Measurements from ENCODE around the gene MAPRE2.

Gene MAPRE2

DNA sequence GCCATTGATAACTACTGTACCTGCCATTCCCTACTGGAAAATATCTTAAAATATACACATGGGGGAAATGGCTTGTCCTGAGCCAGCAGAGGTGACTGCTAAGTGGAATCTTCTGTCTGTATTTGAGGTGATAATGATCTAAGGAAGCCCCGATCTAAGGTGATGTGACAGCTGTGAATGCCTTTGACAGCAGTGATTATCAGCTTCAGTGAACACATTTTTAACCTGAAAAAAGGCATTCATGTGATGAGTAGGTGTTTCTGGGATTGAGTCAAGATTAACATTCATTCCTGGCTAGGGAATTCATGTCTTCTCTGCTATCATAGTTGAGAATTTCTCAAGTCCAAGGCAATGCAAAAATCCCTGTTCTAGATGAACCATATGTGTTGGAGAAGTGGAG is 9.1 kb upstream of the MAPRE2 start:
- TF ChIP-seq CTCF (IDR thresholded peaks at IDR 0.05; ENCODE audit: extremely low read depth, missing control alignments) = no peak
- DNase-seq (ENCODE audit: low spot score) = no peak

- no peak for TF ChIP-seq CTCF (IDR thresholded peaks at IDR 0.05; ENCODE audit: extremely low read depth, missing control alignments)
- DNase-seq (ENCODE audit: low spot score) = no peak
Measured at GRCh38 chr18:35038029-35038428, 3.2 kb upstream of the MAPRE2 start.

DNA sequence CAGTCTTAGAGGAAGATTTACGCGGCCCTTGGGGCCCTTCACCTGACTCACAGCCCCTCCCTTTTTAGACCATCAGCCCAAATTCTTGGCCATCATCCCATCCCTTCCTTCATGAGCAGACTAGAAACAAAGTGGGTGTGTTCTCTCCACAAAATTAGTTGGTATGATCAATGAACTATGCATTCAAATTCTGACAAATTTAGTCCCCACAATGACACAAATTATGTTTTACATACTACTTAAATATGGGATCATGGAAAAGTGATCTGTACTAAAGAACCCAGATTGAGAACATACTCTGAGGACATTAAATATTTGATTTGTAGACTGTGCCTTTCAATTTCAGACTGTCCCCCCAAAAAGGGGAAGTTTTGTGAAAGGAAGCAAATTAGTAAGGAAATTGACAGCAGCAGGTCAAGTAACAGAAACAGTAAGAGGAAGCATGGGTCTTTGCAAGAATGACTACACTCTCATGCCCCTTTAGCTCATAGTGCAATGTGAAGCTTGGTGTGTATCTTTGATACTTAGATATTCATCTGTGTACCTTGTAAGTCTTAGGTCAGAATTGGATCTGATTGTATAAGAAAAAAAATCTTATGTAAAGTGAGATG is 2.2 kb upstream of the MAPRE2 start:
- DNase-seq (ENCODE audit: low spot score) = no peak
- TF ChIP-seq CTCF (IDR thresholded peaks at IDR 0.05; ENCODE audit: extremely low read depth, missing control alignments) = no peak

GRCh38 chr18:35040638-35040987 is 600 bp upstream of the MAPRE2 start:
- DNase-seq (ENCODE audit: low spot score) = no peak
- no peak for TF ChIP-seq CTCF (IDR thresholded peaks at IDR 0.05; ENCODE audit: extremely low read depth, missing control alignments)

GRCh38 chr18:35041815-35042387 is 688 bp downstream of the MAPRE2 start:
- TF ChIP-seq CTCF (IDR thresholded peaks at IDR 0.05; ENCODE audit: extremely low read depth, missing control alignments) = no peak
- no peak for DNase-seq (ENCODE audit: low spot score)

DNA sequence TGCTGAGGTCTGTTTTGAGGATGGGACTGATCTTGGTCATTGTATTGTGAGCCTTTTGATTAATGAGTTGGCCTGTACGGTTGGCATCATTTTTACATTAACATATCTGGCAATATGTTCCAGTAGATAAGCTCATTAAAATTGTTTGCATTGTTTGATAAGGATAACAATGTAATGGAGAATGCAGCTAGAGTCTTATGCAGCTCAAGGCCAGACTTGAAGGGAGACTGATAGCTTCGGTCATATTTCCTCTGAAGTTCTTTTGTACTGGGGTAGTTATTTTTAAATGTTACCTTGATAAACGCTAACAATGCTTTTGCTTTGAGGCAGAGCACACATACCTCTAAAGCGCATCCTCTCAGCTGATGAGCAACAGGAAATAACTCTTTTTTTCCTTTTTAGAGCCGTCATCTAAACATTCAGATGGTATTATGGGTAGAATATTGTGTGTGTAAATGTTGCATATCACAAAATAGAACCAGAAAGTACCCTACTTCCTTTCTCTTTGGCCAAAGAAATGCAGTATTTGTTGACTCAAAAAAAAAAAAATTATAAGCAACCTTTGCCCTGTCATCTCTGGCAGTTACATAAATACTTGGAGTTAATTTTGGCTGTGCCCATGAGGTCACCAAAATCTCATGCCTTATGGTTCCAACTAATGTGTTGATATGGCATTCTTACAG is 1.3 kb downstream of the MAPRE2 start:
- no peak for DNase-seq (ENCODE audit: low spot score)
- TF ChIP-seq CTCF (IDR thresholded peaks at IDR 0.05; ENCODE audit: extremely low read depth, missing control alignments) = no peak

- DNase-seq (ENCODE audit: low spot score) = no peak
- no peak for TF ChIP-seq CTCF (IDR thresholded peaks at IDR 0.05; ENCODE audit: extremely low read depth, missing control alignments)
Measured at GRCh38 chr18:35043207-35043606, 2.0 kb downstream of the MAPRE2 start.

All from GM20000 (cell line).